ENCODE results near the gene FAM107A.
A peak's percentile ranks its signal among the peaks of the same experiment; 100 is the strongest.
"Not testable (repeated sequence)": the region's sequence is repeated elsewhere in the genome, so short reads cannot be mapped to it uniquely, and the experiment has no call there.

Gene FAM107A

DNA sequence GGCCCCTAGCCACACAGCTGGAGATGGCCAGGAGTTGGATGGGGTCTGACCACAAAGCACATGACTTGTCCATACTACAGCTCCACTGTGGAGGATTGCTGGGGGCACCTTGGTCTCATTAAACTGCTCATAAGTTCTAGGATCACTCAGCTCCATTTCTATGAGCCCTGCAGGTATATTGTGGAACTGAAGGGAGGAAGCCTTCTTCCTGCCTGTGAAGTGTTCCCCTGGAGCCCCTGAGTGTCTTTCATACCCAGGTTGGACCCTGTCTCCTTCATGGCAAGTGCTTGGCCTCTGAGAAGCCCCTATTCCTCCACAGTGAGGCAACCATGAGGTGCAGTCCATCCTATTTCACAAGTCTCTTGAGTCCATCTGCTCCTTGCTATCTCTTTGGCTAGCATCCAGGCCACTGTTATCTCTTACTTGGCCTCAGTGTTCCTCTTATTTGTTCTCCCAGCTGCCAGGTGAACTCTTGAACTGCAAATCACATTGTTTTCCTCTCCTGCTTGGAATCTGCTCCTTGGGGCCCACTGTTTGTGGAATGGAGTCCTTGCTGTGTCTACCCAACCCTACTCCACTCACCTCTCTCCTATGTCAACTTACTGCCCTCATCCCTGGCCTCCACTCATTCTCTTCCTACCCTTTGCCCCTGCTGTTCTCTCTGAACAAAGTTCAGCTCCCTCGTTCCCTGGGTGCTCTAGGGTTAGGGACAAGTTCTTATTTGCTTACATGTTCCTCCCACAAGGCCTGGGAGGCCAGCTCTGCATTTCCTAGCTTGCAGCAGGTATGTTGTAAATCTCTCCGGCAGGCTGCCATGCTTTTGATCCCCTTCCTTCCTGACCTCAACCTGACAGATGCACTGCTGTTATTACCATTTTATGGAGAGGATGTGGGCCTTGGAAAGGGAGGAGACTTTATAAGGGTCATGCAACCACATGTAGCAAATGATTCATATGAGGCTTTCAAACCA, 41.4 kb downstream of the FAM107A start:
- DNase-seq = no peak

DNA sequence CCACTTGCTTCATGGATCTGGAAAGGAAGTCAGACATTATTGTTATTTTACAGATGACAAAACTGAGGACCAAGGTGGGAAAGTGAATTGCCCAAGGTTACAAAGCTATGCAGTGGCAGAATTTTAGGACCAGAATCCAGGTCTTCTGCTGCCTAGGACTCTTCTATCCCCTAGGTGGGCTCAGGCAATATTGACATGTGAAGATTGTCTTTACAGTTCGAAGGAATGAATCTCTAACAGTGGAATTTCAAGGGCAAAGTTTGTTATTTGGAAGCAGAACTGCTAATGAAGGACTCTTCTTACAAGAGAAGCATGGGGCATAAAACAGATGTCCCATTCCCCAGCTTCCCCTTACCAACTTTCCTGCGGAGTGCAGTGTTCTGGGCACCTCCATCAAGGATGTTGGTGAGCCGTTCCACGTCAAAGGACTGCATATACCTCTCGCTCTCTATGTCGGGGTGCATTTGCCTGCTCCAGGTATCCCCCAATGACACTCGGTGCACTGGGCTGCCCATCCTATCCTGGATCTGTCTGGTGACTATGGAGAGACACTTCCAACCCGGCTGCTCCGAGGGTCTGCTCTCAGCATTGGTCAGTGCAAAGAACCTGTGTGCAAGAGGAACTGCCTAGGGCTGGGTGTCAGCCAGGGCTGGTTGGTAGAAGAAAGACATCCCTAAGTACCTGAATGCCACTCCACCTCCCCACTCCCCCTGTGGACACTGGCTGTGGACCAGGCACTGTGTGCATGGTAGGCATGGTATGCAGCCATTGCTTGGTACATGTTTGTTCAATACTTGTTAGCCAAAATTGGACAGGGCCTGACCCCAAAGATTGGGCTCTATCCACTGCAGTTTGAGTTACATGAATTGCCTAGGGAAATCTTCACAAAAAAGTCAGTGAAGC, 42.3 kb downstream of the FAM107A start:
- DNase-seq = no peak

DNA sequence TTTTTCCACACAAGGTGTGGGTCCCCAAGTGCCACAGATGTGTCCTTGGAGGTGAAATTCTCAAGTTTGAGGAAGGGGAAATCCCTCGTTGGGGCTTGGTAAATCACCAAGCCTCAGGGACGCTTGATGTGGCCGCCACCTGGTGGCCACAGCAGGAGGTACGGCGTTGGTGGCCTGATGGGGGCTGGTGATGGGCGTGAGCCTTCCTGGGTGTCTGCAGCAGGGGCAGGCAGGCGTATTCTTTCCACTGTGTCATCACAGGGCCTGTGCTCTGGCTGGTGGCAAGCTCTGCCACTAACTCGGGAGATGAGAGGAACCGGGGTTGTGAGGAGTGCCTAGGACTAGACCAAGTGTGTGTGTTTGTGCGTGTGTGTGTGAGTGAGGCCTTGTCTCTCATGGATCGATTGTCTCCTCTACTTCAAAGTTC, 44.4 kb downstream of the FAM107A start:
- peak; percentile 53 for DNase-seq

DNA sequence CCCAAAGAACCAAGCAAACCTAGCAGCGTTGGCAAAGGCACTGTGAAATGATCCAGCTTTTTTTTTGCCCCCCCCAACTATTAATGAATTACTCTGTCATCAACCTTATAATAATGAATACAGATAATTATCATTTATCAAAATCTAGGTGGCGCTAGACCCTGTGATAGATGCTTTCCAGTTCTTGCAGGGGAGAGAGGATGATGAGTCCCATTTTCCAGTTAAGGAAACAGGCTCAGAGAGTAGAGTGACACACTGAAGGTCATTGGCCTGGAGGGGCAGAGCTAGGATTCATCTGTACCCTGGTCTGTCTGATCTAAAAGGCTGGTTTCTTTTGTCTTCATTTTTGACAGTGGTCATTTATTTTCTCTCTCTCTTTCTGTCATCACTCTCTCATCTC, 45.2 kb downstream of the FAM107A start:
- DNase-seq = no peak

DNA sequence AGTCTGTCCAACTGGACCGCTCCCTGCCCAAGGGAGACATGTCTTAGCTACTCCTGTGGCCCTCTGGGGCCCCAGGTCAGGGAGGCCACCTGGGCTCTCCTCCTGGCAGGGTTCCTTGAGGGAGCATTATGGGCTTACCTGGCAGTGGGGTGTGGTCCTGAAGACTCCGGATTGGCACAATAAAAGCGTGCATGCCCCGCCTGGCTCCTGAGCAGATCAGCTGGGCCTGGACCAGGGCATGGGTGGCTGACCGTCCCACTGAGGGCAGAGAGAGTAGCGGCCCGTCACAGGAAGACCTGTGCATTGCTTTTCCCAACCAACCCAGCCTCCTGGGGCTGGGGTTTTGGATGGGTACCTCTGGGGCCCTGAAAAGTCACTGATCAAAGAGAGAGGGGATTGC, 45.6 kb downstream of the FAM107A start:
- no peak for DNase-seq

DNA sequence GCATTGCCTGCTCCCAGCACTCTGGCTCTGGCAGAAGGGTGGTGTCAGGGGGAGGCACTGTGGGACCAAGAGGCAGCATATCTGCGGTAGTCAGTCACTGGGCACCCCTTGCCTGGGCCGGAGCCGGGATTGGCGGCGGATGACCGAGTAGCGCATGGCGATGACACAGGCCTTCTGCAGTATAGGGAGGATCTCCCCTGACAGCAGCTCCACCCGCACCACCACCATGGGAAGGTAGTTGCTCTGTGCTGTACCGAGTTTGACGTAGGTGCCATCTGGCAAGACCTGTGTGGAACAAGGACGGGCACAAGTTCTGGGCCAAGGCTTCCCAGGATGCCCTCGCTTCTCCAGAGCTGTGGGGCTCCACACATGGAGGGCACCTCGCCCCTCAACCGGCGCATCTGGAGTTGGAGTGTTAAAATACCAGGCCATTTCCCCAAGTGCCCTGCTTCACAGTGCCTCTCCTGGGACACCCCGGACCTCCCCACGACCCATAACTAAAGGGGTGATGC, 46.8 kb downstream of the FAM107A start:
- no peak for DNase-seq

DNA sequence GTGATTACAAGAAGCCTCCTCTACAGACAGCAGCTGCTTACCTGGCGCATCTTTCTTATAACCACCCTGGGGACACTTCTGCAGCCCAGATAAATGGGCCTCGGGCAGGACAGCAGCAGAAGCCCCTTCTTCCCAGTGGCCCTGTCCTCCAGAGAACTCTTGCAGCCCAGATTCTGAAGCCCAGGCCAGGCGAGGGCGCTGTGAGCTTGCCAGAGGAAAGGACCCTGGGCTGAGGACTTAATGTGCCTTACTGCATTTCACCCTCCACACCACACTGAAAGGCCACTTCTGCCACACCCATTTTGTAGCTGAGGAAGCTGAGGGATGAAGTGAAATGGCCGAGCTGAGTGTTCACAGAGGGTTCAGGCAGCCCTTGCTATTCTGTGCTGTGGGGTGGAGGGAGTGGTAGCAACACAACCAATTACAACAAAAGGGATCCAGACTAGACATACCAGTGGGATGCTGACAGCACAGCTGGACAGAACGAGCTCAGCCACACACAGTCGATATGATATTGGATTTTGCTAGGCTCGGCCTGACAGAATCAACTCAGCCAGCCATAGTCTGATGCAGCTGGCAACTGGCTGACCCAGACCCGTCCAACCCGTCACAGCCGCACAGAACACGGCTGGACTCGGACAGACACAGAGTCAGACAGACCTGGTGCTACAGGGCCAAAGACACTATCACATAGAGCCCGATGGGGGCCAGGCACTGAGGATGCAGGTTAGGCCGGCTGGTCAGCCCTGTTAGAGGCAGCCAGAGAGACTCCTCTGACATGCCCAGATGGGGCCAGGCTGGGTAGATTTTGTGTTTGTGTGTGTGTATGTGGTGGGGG, 47.5 kb downstream of the FAM107A start:
- no peak for DNase-seq

DNA sequence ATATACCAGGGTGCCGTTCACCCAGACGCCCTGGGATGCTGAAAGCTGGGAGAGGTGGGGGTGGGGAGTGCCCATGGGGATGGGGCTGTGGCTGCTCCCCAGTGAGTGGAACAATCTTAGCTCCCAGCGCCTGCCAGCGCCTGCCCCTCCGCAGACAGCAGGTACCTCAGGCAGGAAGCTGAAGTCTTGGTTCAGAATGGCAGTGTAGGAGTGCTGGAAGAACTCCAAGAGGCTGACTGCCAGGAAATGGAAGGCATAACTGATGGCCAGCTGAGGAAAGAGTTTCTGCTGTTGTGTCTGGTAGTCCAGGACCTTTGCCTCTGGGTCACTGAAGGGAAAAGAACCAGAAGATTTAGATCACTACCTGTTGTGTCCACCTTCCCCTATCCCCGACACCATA, 48.6 kb downstream of the FAM107A start:
- peak; percentile 6 for DNase-seq

DNA sequence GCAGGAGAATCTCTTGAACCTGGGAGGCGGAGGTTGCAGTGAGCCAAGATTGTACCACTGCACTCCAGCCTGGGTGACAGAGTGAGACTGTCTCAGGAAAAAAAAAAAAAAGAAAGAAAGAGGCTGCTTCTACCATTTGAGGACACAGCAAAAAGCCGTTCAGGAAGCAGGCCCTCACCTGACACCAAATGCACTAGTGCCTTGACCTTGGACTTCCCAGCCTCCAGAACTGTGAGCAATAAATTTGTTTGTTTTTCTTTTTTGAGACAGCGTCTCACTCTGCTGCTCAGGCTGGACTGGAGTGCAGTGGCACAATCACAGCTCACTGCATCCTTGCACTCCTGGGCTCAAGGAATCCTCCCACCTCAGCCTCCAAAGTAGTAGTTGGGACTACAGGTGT, 49.8 kb downstream of the FAM107A start:
- DNase-seq = not testable (repeated sequence)

DNA sequence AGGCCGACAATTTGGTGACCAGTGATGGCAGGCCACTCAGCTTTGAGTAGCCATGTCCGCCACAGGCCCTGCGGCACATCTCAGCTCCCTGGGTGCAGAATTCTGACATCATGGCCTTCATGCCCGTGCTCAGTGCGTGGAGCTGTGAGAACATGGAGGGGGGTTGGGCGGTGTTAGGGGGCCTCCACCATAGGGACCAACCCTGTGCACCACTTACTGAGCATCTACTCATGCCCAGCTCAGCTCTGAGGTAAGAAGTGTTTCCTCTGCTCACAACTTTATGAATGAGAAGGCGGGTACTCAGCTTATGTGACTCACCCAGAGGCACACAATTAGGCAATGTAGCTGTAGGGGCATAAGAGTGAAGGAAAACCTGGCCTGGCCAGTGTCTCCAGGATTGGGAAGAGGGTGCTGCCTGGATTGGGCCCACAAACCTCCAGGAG, 50.7 kb downstream of the FAM107A start:
- peak; percentile 33 for DNase-seq

DNA sequence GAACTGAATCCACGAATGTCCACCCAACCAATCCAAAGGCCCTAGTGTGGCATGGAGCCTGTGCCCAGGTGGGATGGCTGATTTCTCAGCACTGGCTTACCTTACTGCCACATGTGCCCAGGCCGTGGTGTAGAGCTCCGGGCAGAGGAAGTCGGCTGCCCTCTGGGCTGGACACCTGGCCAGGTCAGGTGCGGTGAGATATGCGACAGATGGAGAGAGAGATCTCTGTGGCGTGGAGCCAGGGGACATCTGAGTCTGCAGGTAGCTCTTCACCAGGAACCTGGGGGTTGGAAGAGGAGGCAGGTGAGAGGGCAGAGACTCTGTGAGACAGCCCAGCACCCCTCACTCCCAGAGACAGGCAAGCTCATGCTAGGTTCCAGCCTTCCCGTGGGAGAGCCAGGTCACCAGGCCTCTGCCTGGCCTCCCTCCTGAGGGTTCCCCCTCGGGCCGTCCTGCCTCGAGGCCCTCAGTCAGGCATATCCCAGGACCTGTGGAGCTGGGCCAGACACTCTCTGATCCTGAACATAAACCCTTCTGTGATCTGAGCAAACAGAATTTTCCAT, 52.8 kb downstream of the FAM107A start:
- no peak for DNase-seq

DNA sequence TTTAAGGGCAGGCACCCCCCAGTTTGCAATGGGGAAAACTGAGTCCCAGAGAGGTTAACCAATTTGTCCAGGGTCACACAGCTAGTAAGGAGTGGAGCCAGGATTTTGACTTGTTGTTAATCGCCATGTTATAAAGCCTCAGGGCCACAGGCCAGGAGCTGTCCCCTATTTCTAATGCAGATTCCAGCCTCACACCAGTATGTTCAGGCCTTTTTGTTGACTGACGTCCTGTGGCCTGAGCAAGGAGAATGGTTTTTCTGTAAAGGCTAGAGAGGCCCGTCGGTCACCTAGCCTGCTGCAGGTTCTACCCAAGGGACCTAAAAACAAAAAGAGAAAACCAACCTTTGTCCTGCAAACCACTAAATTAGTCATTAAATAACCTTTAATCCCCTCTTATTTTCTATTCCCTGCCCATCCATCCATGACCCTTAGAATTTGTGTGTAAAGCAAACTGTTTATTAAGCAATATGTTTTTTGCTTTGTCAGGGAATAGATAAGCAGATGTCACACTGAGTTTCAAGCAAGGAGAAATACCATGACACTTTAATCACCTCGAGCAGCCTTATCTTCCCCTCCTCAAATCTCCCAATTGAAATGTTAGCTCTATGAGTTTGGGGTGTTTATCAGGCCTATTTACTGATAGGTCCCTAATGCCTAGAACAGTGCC, 54.3 kb downstream of the FAM107A start:
- DNase-seq = no peak

DNA sequence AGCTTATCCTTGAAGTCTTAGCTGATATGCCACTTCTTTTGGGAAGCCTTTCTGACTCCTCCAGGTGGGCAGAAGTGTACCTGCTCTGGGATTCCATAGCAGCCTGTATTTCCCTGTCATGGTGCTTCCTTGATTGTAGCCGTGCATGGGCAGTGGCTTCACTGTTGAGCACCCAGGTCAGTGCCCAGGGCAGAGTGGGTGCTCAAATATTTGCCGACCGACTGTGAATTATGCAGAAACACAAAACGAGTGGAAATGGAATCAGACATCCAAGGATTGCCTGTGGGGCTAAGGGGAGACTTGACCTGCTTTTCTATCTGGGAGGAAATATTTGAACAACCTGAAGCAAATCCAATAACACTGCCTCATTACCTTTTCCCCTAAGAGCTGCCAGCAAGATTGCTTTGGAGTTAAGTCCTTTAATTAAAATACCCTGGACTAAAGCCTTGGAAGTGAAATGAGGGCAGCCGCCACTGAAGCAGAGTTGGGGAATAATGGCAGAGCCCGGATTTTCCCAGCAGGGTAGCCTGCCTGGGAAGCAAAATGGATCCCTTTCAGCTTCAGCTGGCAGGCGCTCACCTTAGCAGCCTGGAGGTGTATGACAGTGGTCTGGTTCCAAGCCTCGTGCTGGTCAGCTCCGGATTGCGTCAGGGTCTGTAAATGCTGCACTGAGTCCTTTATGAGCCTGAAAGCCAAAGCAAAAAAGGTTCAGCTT, 55.1 kb downstream of the FAM107A start:
- DNase-seq = no peak

DNA sequence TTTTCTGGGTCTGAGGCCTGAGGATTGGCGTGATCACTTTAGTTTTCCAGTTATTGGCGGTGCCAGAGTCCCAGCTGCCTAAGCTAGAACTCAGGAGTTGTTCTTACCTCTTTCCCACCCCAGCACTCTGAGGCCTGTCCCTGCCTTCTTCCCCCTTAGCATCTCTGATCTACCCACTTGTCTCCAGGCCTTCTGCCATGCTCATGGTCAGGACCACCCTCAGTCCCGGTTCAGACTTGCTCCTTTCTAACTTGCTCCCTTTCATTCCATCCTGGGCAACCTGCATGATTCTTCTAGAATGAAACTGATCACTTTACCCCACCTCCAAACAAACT, 55.9 kb downstream of the FAM107A start:
- no peak for DNase-seq

DNA sequence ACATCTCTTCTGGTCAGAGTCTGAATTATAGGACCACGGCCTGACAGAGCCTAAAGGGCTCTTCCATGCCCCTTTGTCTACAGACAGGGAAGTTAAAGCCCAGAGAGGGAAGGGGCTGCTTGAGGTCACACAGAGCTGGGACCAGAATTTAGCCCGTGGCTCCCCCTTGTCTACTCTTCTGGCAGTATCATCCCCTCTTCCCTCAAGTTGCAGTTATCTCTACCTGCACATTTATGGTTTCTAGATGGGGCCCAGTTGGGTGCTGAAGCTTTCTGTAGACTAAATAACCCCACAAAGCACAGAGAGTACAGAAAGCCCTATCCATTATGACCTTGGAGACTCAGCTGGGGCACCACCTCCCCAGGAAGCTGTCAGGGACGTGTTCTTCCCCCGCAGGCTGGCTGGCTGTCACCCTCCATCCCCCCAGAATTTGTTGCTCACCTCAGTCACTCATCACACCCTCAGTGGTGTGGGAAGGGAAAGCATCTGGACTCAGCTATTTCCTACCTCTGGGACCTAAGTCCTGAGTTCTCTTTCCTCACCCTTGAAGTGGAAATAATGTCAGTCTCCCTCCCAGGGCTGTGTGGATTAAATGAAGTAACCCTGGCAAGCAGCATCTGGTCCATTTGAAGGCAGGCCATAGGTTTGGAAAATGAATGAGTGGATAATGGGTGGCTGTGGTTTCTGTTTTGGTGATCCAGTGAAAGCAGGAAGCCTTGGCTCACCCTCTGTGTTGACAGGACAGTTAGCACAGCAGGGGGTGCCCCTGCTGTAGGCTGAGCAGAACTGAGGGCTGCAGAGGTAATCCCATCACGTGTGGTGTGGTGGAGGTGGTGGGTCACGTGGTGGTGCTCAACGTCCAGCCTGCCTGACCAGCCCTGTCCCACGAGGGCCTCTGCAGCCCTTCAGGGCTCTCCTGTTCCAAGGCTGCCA, 56.5 kb downstream of the FAM107A start:
- peak; percentile 1 for DNase-seq

DNA sequence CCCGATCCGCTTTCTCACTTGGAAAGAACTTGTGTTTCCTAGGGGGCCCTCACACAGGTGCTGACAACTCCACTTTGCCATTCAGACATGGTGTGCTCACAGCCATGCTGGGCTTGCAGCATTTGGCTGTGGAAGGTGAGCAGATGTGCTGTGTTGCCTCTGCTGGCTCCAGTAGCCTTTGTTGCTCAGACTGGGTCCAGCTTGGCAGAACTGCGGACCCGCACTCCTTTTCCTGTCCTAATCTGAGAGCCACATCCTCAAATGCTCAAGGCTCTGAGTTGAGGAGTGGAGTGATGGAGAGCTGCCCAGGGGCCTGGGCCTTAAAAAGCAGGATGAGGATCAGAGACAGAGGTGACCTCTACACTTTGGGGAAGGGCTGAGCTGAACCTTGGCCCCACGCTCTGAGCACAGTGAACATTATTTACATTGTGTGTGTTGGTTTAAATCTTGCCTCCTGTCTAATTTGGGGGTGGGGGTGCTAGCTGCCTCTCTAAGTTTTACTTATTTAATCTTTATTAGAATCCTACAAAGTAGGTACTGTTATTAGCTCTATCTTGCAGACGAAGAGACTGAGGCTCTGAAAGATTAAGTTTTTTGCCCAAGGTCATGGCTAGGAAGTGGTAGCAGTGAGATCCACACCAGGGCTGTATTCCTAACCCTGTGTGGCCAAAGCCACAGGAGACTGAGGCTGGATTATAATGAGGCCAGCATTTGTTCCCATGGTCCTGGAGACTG, 57.4 kb downstream of the FAM107A start:
- no peak for DNase-seq

DNA sequence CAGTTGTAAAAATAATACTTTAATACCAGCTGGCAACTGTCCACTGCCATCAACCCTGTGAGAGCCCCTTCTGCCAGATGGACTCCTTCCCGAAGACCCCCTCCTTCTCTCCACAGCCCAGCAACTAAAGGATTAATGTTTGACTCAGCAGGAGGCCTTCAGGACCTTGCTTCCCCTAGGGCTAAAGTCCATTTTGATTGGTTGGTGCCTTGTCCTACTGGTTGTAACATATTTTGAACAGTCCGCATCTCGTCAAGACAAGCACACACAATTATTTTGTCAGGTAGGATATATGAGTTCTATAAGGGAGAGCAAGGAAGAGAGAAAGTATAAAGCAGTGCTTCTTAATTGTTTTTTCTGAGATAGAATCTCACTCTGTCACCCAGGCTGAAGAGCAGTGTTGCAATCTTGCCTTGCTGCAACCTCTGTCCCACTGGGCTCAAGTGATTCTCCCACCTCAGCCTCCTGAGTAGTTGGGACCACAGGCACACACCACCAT, 58.9 kb downstream of the FAM107A start:
- no peak for DNase-seq

DNA sequence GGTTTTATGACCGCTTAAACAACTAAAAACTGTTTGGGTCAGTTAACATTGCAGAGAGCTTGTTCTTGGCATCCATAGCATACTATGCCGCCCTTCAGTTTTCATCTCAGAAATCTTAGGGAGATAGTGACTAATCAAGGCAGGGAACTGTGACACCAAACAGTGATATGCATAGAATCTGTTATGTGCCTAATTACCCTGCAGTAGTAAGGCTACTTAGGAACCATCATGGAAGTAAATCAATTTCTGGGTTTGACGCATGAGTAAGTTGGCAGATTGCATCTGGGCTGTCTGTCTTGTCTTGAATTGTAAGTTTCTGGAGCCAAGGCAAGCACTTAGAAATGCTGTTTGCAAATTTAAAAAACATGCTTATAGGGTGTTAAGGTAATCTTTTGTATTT, 62.8 kb downstream of the FAM107A start:
- DNase-seq = no peak
